PFSK-1 (cell line): ENCODE data around the gene TMPRSS12.

Experiments
- FOXP2 ChIP-seq: optimal IDR thresholded peaks from 2 replicates; pipeline ENCODE3; 2011; ENCODE audit warnings: borderline replicate concordance, control low read depth, inconsistent platforms; ENCODE audit not compliant: insufficient read depth; ENCODE audit errors: extremely low read length, extremely low read depth
- POLR2AphosphoS5 ChIP-seq: IDR thresholded peaks from 2 replicates; pipeline ENCODE4 v1.6.1; 2012; ENCODE audit warnings: low read depth, mild to moderate bottlenecking, control low read depth, low read length, moderate library complexity
- SIN3A ChIP-seq: IDR thresholded peaks from 2 replicates; pipeline ENCODE4 v1.6.1; 2012; ENCODE audit warnings: mild to moderate bottlenecking, low read length, moderate library complexity, borderline replicate concordance; ENCODE audit not compliant: insufficient read depth
- TAF1 ChIP-seq: IDR thresholded peaks from 2 replicates; pipeline ENCODE4 v1.6.1; 2012; ENCODE audit warnings: low read length, control low read depth, borderline replicate concordance; ENCODE audit not compliant: insufficient read depth
- TF ChIP-seq, protein P1 (sequence below), 2 experiments: IDR thresholded peaks; 2 replicates each; pipeline versions ENCODE4 v1.6.1 to v1.8.0; 2011 to 2012; ENCODE audit warnings: low read depth in 2 of 2, low read length in 2 of 2, control low read depth in 1 of 2, inconsistent platforms in 1 of 2, mild to moderate bottlenecking in 1 of 2, moderate library complexity in 1 of 2; ENCODE audit not compliant: insufficient read depth in 1 of 2

DNA sequence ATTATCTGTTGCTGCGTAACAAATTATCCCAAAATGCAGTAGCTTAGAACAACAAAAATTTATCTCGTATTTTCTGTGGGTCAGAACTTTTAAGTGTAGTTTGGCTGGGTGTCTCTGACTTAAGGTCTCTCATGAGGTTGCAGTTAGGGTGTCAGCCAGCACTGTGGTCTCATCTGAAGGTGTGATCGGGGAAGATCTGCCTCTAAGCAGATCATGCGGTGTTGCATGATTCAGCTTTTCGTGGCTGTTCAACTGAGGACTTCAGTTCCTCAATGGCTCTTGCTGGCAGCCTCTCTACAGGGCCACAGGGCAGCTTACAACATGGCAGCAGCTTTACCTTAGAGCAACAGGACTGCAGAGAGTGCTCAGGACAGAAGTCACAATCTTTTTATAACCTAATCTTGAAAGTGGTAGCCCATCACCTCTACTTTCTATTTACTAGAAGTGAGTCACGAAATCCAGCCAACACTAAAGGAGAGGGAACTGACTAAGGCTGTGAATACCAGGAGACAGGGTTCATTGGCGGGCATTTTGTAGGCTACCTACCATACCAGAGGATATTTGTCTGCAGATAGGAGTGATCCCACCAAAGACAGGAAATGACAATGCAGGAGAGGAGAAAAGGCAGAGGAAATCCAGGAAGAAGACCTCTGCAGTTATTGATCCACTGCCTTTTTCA, 1.8 kb upstream of the TMPRSS12 start:
- TF ChIP-seq, protein P1, sequence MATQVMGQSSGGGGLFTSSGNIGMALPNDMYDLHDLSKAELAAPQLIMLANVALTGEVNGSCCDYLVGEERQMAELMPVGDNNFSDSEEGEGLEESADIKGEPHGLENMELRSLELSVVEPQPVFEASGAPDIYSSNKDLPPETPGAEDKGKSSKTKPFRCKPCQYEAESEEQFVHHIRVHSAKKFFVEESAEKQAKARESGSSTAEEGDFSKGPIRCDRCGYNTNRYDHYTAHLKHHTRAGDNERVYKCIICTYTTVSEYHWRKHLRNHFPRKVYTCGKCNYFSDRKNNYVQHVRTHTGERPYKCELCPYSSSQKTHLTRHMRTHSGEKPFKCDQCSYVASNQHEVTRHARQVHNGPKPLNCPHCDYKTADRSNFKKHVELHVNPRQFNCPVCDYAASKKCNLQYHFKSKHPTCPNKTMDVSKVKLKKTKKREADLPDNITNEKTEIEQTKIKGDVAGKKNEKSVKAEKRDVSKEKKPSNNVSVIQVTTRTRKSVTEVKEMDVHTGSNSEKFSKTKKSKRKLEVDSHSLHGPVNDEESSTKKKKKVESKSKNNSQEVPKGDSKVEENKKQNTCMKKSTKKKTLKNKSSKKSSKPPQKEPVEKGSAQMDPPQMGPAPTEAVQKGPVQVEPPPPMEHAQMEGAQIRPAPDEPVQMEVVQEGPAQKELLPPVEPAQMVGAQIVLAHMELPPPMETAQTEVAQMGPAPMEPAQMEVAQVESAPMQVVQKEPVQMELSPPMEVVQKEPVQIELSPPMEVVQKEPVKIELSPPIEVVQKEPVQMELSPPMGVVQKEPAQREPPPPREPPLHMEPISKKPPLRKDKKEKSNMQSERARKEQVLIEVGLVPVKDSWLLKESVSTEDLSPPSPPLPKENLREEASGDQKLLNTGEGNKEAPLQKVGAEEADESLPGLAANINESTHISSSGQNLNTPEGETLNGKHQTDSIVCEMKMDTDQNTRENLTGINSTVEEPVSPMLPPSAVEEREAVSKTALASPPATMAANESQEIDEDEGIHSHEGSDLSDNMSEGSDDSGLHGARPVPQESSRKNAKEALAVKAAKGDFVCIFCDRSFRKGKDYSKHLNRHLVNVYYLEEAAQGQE (IDR thresholded peaks at IDR 0.05; ENCODE audit: insufficient read depth in 1 of 2, low read depth in 2 of 2, low read length in 2 of 2), result no peak
- no peak for TF ChIP-seq POLR2AphosphoS5
- no peak for TF ChIP-seq SIN3A
- no peak for TF ChIP-seq TAF1
- no peak for TF ChIP-seq FOXP2
